WTC11 (cell line): ENCODE measurements around the gene OST4. TPM values are rescaled to one million over a fixed set of nuclear protein-coding genes. Genes with fewer than 3 reads are reported as not detected.

ENCODE experiments used
- ATAC-seq: fragments of 200-7000 bp; cut with Tn5 transposase; 2 replicates; pipeline ENCODE4 v1.10.0; 2021; ENCODE audit warnings: mild to moderate bottlenecking, moderate library complexity
- CTCF ChIA-PET: fragments of 300-600 bp; sonication (Branson Sonifier 250); formaldehyde crosslinking; loops from one replicate; lab custom pipeline; 2021; ENCODE audit warnings: antibody characterized with exemption; lab: Charles Lee
- POLR2A ChIA-PET: fragments of 350-600 bp; sonication (Branson Sonifier 250); formaldehyde crosslinking; loops from one replicate; lab custom pipeline; 2021; ENCODE audit warnings: antibody characterized with exemption; lab: Charles Lee
- DNase-seq: peaks from one replicate; pipeline ENCODE4 v3.0.0; 2021; ENCODE audit warnings: low spot score
- H3K27ac Mint-ChIP-seq: 2 replicates; pipeline ENCODE4 v1.8.0; 2021; ENCODE audit warnings: mixed read lengths
- H3K27me3 Mint-ChIP-seq: 2 replicates; pipeline ENCODE4 v1.8.0; 2021; ENCODE audit warnings: low read depth, mild to moderate bottlenecking, moderate library complexity, mixed read lengths
- H3K36me3 Mint-ChIP-seq: 2 replicates; pipeline ENCODE4 v1.8.0; 2021; ENCODE audit warnings: mixed read lengths
- H3K4me1 Mint-ChIP-seq: 2 replicates; pipeline ENCODE4 v1.8.0; 2022; ENCODE audit warnings: mixed read lengths
- H3K4me3 Mint-ChIP-seq: 2 replicates; pipeline ENCODE4 v1.8.0; 2021; ENCODE audit warnings: mild to moderate bottlenecking, moderate library complexity, mixed read lengths
- H3K9me3 Mint-ChIP-seq: 2 replicates; pipeline ENCODE4 v1.8.0; 2021; ENCODE audit warnings: mixed read lengths
- AFF4 ChIP-seq: sonication (generic); formaldehyde crosslinking; IDR thresholded peaks from 2 replicates; pipeline ENCODE4 v1.8.1; 2023; ENCODE audit warnings: mild to moderate bottlenecking, missing genetic modification reagents, borderline replicate concordance
- AR ChIP-seq: fragments of 250-450 bp; sonication (Bioruptor Pico); IDR thresholded peaks from 2 replicates; pipeline ENCODE4 v1.9.0; 2021; ENCODE audit warnings: mild to moderate bottlenecking
- ARID4B ChIP-seq: sonication (generic); formaldehyde crosslinking; IDR thresholded peaks from 2 replicates; pipeline ENCODE4 v1.8.0; 2023; ENCODE audit warnings: missing genetic modification reagents, mild to moderate bottlenecking, borderline replicate concordance
- IRF2 ChIP-seq: sonication (generic); formaldehyde crosslinking; IDR thresholded peaks from 2 replicates; pipeline ENCODE4 v1.8.0; 2022; ENCODE audit warnings: low read depth, missing genetic modification reagents, borderline replicate concordance
- MXD4 ChIP-seq: fragments of 250-450 bp; sonication (Bioruptor Pico); IDR thresholded peaks from 2 replicates; pipeline ENCODE4 v1.8.0; 2021; ENCODE audit warnings: mild to moderate bottlenecking, moderate library complexity, borderline replicate concordance
- PRDM15 ChIP-seq: sonication (generic); formaldehyde crosslinking; IDR thresholded peaks from 2 replicates; pipeline ENCODE4 v1.8.0; 2022; ENCODE audit warnings: missing genetic modification reagents
- RELA ChIP-seq: sonication (generic); formaldehyde crosslinking; IDR thresholded peaks from 2 replicates; pipeline ENCODE4 v1.8.1; 2022; ENCODE audit warnings: missing genetic modification reagents, mild to moderate bottlenecking, borderline replicate concordance
- RORB ChIP-seq: fragments of 250-450 bp; sonication (Bioruptor Pico); IDR thresholded peaks from 2 replicates; pipeline ENCODE4 v1.9.0; 2021; ENCODE audit warnings: mild to moderate bottlenecking
- SOX15 ChIP-seq: fragments of 250-450 bp; sonication (Bioruptor Pico); IDR thresholded peaks from 2 replicates; pipeline ENCODE4 v1.9.0; 2021; ENCODE audit warnings: mild to moderate bottlenecking
- STAT6 ChIP-seq: sonication (generic); formaldehyde crosslinking; conservative IDR thresholded peaks from 2 replicates; pipeline ENCODE4 v1.8.1; 2023; ENCODE audit warnings: mild to moderate bottlenecking, low read depth, missing genetic modification reagents, moderate library complexity
- ZNF232 ChIP-seq: sonication (generic); formaldehyde crosslinking; IDR thresholded peaks from 2 replicates; pipeline ENCODE4 v1.8.0; 2022; ENCODE audit warnings: mild to moderate bottlenecking, missing genetic modification reagents
- total RNA-seq: library from RNA; stranded (reverse); gene quantifications from 3 replicates; pipeline ENCODE4 v1.2.3, GENCODE V29; 2021

OST4 gene
- total RNA-seq, 1 experiment from 2014 or later = 210 TPM

- no peak overlapping the region for H3K4me3 Mint-ChIP-seq
- POLR2A ChIA-PET = interaction anchor here (1.0 to 1.1 kb wide), 2 partner anchors 10 to 175 kb away, joined by 3 to 4 read pairs; partner anchors contain the start of gene TMEM214
- peaks cover 6% of the 10 kb centered on the region for H3K4me1 Mint-ChIP-seq
- no peaks in the 10 kb centered on the region for H3K27me3 Mint-ChIP-seq
- no peak overlapping the region for H3K27ac Mint-ChIP-seq
- TF ChIP-seq RORB (CRISPR knock-in tag) (no peak), IRF2 (CRISPR knock-in tag) (no peak), ARID4B (CRISPR knock-in tag) (no peak), ZNF232 (no peak), SOX15 (CRISPR knock-in tag) (no peak), AFF4 (CRISPR knock-in tag) (no peak), STAT6 (CRISPR knock-in tag) (no peak), MXD4 (CRISPR knock-in tag) (no peak), PRDM15 (CRISPR knock-in tag) (no peak), RELA (CRISPR knock-in tag) (no peak), AR (CRISPR knock-in tag) (no peak)
- H3K36me3 Mint-ChIP-seq = peaks cover 2% of the 10 kb centered on the region; the same call in 1 of the 2 replicates
- H3K9me3 Mint-ChIP-seq = no peaks in the 10 kb centered on the region
- CTCF ChIA-PET = interaction anchor here (0.5 to 6.3 kb wide), 35 partner anchors 9 to 417 kb away, joined by 3 to 161 read pairs (median 6); partner anchors contain the start of genes AGBL5, DPYSL5, KHK and OST4
- DNase-seq = no peak
- no peak for ATAC-seq
These were observed 47.7 kb downstream of the OST4 start for GRCh38 chr2:27023740-27024139.
